PC-9 (cell line): ENCODE data around the gene FOLR2. TPM values are rescaled to one million over a fixed set of nuclear protein-coding genes. Genes with fewer than 3 reads are reported as not detected.

Source experiments
- BruUV-seq: library from RNA; stranded (reverse); fragments of 400-500 nt; replicated peaks from 2 replicates; lab custom pipeline; 2021; lab: Mats Ljungman, UMichigan
- CTCF ChIA-PET: fragments of 300-600 bp; sonication (Branson Sonifier 250); formaldehyde crosslinking; loops from one replicate; lab custom pipeline; 2022; ENCODE audit warnings: antibody characterized with exemption; lab: Charles Lee
- POLR2A ChIA-PET: fragments of 300-600 bp; sonication (Branson Sonifier 250); formaldehyde crosslinking; loops from one replicate; lab custom pipeline; 2022; ENCODE audit warnings: antibody characterized with exemption; ENCODE audit not compliant: unreplicated experiment; lab: Charles Lee
- DNase-seq, 2 experiments: peaks; one replicate each; pipeline versions ENCODE4 v3.0.0 to v3.0.0-alpha.2; 2015 to 2022; ENCODE audit warnings: mixed read lengths in 1 of 2
- H2AFZ ChIP-seq: fragments of 200-600 bp; sonication (generic); 2 replicates; pipeline ENCODE4 v1.8.1; 2017; ENCODE audit warnings: antibody characterized with exemption
- H3F3A ChIP-seq: fragments of 200-600 bp; sonication (generic); 2 replicates; pipeline ENCODE4 v1.8.1; 2017; ENCODE audit warnings: antibody characterized with exemption, mild to moderate bottlenecking, low read depth; ENCODE audit not compliant: insufficient read depth
- H3K27ac ChIP-seq: fragments of 200-600 bp; sonication (generic); 2 replicates; pipeline ENCODE4 v1.6.1; 2016; ENCODE audit warnings: mixed run types
- H3K27me3 ChIP-seq: fragments of 200-600 bp; sonication (generic); 2 replicates; pipeline ENCODE4 v1.6.1; 2016; ENCODE audit warnings: low read depth, mixed run types; ENCODE audit not compliant: insufficient read depth
- H3K36me3 ChIP-seq: fragments of 200-600 bp; sonication (generic); 2 replicates; pipeline ENCODE4 v1.6.1; 2016; ENCODE audit warnings: low read depth, mixed run types
- H3K4me1 ChIP-seq: fragments of 200-600 bp; sonication (generic); replicated peaks from 2 replicates; pipeline ENCODE4 v1.6.1; 2016; ENCODE audit warnings: mixed run types; ENCODE audit not compliant: insufficient read depth
- H3K4me2 ChIP-seq: fragments of 200-600 bp; sonication (generic); 2 replicates; pipeline ENCODE4 v1.6.1; 2017; ENCODE audit warnings: mixed run types
- H3K4me3 ChIP-seq: fragments of 200-600 bp; sonication (generic); 2 replicates; pipeline ENCODE4 v1.6.1; 2016; ENCODE audit warnings: mixed run types
- H3K79me2 ChIP-seq: fragments of 200-600 bp; sonication (generic); 2 replicates; pipeline ENCODE4 v1.6.1; 2017; ENCODE audit warnings: low read depth, mixed run types
- H3K9me2 ChIP-seq: fragments of 200-600 bp; sonication (generic); 2 replicates; pipeline ENCODE4 v1.8.1; 2017; ENCODE audit warnings: mild to moderate bottlenecking; ENCODE audit not compliant: insufficient read depth
- H3K9me3 ChIP-seq: fragments of 200-600 bp; sonication (generic); 2 replicates; pipeline ENCODE4 v1.8.1; 2016; ENCODE audit warnings: low read depth; ENCODE audit not compliant: insufficient read depth
- H4K20me1 ChIP-seq: fragments of 200-600 bp; sonication (generic); 2 replicates; pipeline ENCODE4 v1.8.1; 2017; ENCODE audit not compliant: insufficient read depth
- CTCF ChIP-seq: fragments of 200-600 bp; sonication (generic); conservative IDR thresholded peaks from 2 replicates; pipeline ENCODE4 v1.6.1; 2017; ENCODE audit warnings: mixed run types, antibody characterized with exemption, mild to moderate bottlenecking, moderate library complexity
- EZH2 ChIP-seq: fragments of 200-600 bp; sonication (generic); IDR thresholded peaks from 2 replicates; pipeline ENCODE4 v1.8.0; 2017; ENCODE audit warnings: antibody characterized with exemption, low read depth
- intact Hi-C: fragments of 100-400 bp; cut with micrococcal nuclease; formaldehyde crosslinking; loops from one replicate; pipeline ENCODE4 v1.10.0; 2022; ENCODE audit not compliant: unreplicated experiment
- total RNA-seq: library from RNA; stranded (reverse); gene quantifications from 2 replicates; pipeline ENCODE4 v1.2.3, GENCODE V29; 2021

Gene FOLR2
- total RNA-seq, 1 experiment from 2014 or later: not detected

GRCh38 chr11:72229925-72230763 is 13.6 kb downstream of the FOLR2 start:
- no peak for DNase-seq
- peaks cover 30% of the 10 kb centered on the region for H3K36me3 ChIP-seq
- TF ChIP-seq CTCF (no peak), EZH2 (no peak)
- POLR2A ChIA-PET: interaction anchor here (0.6 kb wide), 2 partner anchors 149 to 1409 kb away, joined by 3 to 5 read pairs; no protein-coding TSS in a partner anchor
- BruUV-seq: no TSS peak
- peaks cover 18% of the 10 kb centered on the region; the same call in 1 of the 2 replicates for H3F3A ChIP-seq
- H3K9me3 ChIP-seq: no peaks in the 10 kb centered on the region
- CTCF ChIA-PET: no interaction called here
- no peak overlapping the region for H3K4me2 ChIP-seq
- intact Hi-C loops: no loop called here
- H4K20me1 ChIP-seq: peaks cover 21% of the 10 kb centered on the region
- peaks cover 20% of the 10 kb centered on the region for H3K79me2 ChIP-seq
- H3K4me3 ChIP-seq: no peak overlapping the region
- H3K4me1 ChIP-seq: 0 out of 2 replicates have a peak, but pooled peaks cover 11% of the 10 kb centered on the region
- no peaks in the 10 kb centered on the region for H3K27me3 ChIP-seq
- no peak overlapping the region for H2AFZ ChIP-seq
- H3K9me2 ChIP-seq: no peaks in the 10 kb centered on the region
- H3K27ac ChIP-seq: no peak overlapping the region

GRCh38 chr11:72230764-72231365 is 14.3 kb downstream of the FOLR2 start:
- TF ChIP-seq CTCF: no peak
- no peak for TF ChIP-seq EZH2
- Histone ChIP-seq H3F3A (peaks cover 18% of the 10 kb centered on the region; the same call in 1 of the 2 replicates), H3K36me3 (peaks cover 30% of the 10 kb centered on the region), H3K9me2 (no peaks in the 10 kb centered on the region), H3K4me1 (0 out of 2 replicates have a peak, but pooled peaks cover 7% of the 10 kb centered on the region), H4K20me1 (peaks cover 14% of the 10 kb centered on the region), H2AFZ (no peak overlapping the region), H3K4me2 (no peak overlapping the region), H3K9me3 (no peaks in the 10 kb centered on the region), H3K27ac (no peak overlapping the region), H3K4me3 (no peak overlapping the region), H3K27me3 (no peaks in the 10 kb centered on the region), H3K79me2 (peaks cover 13% of the 10 kb centered on the region)
- DNase-seq: no peak
- ChIA-PET CTCF (no interaction called here), POLR2A (interaction anchor here (0.6 kb wide), 1 partner anchor 150 kb away, joined by 3 read pairs; no protein-coding TSS in a partner anchor)
- intact Hi-C loops: no loop called here
- BruUV-seq: no TSS peak

GRCh38 chr11:72231396-72232259 is 15.0 kb downstream of the FOLR2 start:
- no peak for DNase-seq
- no peak overlapping the region for H3K27ac ChIP-seq
- CTCF ChIA-PET: no interaction called here
- H3K4me2 ChIP-seq: no peak overlapping the region
- peaks cover 5% of the 10 kb centered on the region for H3K79me2 ChIP-seq
- no peaks in the 10 kb centered on the region for H3K4me1 ChIP-seq
- no peaks in the 10 kb centered on the region for H3K27me3 ChIP-seq
- POLR2A ChIA-PET: no interaction called here
- H2AFZ ChIP-seq: no peak overlapping the region
- no peak overlapping the region for H3K4me3 ChIP-seq
- no peak for TF ChIP-seq EZH2
- no peak for TF ChIP-seq CTCF
- H3F3A ChIP-seq: peaks cover 21% of the 10 kb centered on the region
- H3K9me2 ChIP-seq: no peaks in the 10 kb centered on the region
- H3K36me3 ChIP-seq: peaks cover 30% of the 10 kb centered on the region
- H4K20me1 ChIP-seq: peaks cover 9% of the 10 kb centered on the region
- intact Hi-C loops: no loop called here
- no peaks in the 10 kb centered on the region for H3K9me3 ChIP-seq
- BruUV-seq: no TSS peak
